Measurements from ENCODE around the gene AMBN.

Gene AMBN

GRCh38 chr4:70603856-70604255 lies 11.8 kb downstream of the AMBN start:
- TF ChIP-seq CTCF (IDR thresholded peaks at IDR 0.05; ENCODE audit: low read depth, low read length, poor library complexity, severe bottlenecking): no peak
- TF ChIP-seq EZH2phosphoT487 (IDR thresholded peaks at IDR 0.05; ENCODE audit: borderline replicate concordance, low read length): no peak
- no peaks in the 10 kb centered on the region for H4K20me1 ChIP-seq (ENCODE audit: control insufficient read depth, insufficient read depth, low read depth, low read length)
- H3K4me3 ChIP-seq (ENCODE audit: low read length): no peak overlapping the region
- no peak overlapping the region for H3K4me2 ChIP-seq (ENCODE audit: low read length)
- H3K9me2 ChIP-seq (replicated peaks; ENCODE audit: control insufficient read depth, low read length): no peaks in the 10 kb centered on the region
- H3K27ac ChIP-seq (ENCODE audit: low read depth, low read length): no peak overlapping the region
- H3K36me3 ChIP-seq (ENCODE audit: control insufficient read depth, low read length): no peaks in the 10 kb centered on the region
- no peaks in the 10 kb centered on the region for H3K79me2 ChIP-seq (ENCODE audit: control insufficient read depth, low read length)
- H3K9me3 ChIP-seq (ENCODE audit: control insufficient read depth, insufficient read depth, low read length): no peaks in the 10 kb centered on the region
- no peaks in the 10 kb centered on the region for H3K27me3 ChIP-seq (ENCODE audit: control insufficient read depth, low read length)
- 0 out of 2 replicates have a peak, but pooled peaks cover 2% of the 10 kb centered on the region for H3F3A ChIP-seq (ENCODE audit: control insufficient read depth, insufficient read depth)
- H3K4me1 ChIP-seq (ENCODE audit: control insufficient read depth, low read length): peaks cover 12% of the 10 kb centered on the region

- H3F3A ChIP-seq (ENCODE audit: control insufficient read depth, insufficient read depth): 0 out of 2 replicates have a peak, but pooled peaks cover 2% of the 10 kb centered on the region
- H3K9me3 ChIP-seq (ENCODE audit: control insufficient read depth, insufficient read depth, low read length): no peaks in the 10 kb centered on the region
- H3K36me3 ChIP-seq (ENCODE audit: control insufficient read depth, low read length): no peaks in the 10 kb centered on the region
- H3K4me2 ChIP-seq (ENCODE audit: low read length): no peak overlapping the region
- H3K4me1 ChIP-seq (ENCODE audit: control insufficient read depth, low read length): peaks cover 8% of the 10 kb centered on the region
- H3K27ac ChIP-seq (ENCODE audit: low read depth, low read length): no peak overlapping the region
- no peaks in the 10 kb centered on the region for H3K79me2 ChIP-seq (ENCODE audit: control insufficient read depth, low read length)
- no peaks in the 10 kb centered on the region for H4K20me1 ChIP-seq (ENCODE audit: control insufficient read depth, insufficient read depth, low read depth, low read length)
- H3K4me3 ChIP-seq (ENCODE audit: low read length): no peak overlapping the region
- no peaks in the 10 kb centered on the region for H3K27me3 ChIP-seq (ENCODE audit: control insufficient read depth, low read length)
- H3K9me2 ChIP-seq (replicated peaks; ENCODE audit: control insufficient read depth, low read length): no peaks in the 10 kb centered on the region
- TF ChIP-seq CTCF (IDR thresholded peaks at IDR 0.05; ENCODE audit: low read depth, low read length, poor library complexity, severe bottlenecking) (no peak), EZH2phosphoT487 (IDR thresholded peaks at IDR 0.05; ENCODE audit: borderline replicate concordance, low read length) (no peak)
Measured at GRCh38 chr4:70606459-70606858, 14.4 kb downstream of the AMBN start.

- H3K27me3 ChIP-seq (ENCODE audit: control insufficient read depth, low read length): no peaks in the 10 kb centered on the region
- no peak overlapping the region for H3K4me2 ChIP-seq (ENCODE audit: low read length)
- H3K36me3 ChIP-seq (ENCODE audit: control insufficient read depth, low read length): no peaks in the 10 kb centered on the region
- H3K9me3 ChIP-seq (ENCODE audit: control insufficient read depth, insufficient read depth, low read length): no peaks in the 10 kb centered on the region
- no peaks in the 10 kb centered on the region for H3K9me2 ChIP-seq (replicated peaks; ENCODE audit: control insufficient read depth, low read length)
- H3F3A ChIP-seq (ENCODE audit: control insufficient read depth, insufficient read depth): 0 out of 2 replicates have a peak, but pooled peaks cover 2% of the 10 kb centered on the region
- TF ChIP-seq CTCF (IDR thresholded peaks at IDR 0.05; ENCODE audit: low read depth, low read length, poor library complexity, severe bottlenecking) (no peak), EZH2phosphoT487 (IDR thresholded peaks at IDR 0.05; ENCODE audit: borderline replicate concordance, low read length) (no peak)
- no peak overlapping the region for H3K27ac ChIP-seq (ENCODE audit: low read depth, low read length)
- no peaks in the 10 kb centered on the region for H4K20me1 ChIP-seq (ENCODE audit: control insufficient read depth, insufficient read depth, low read depth, low read length)
- H3K79me2 ChIP-seq (ENCODE audit: control insufficient read depth, low read length): no peaks in the 10 kb centered on the region
- H3K4me1 ChIP-seq (ENCODE audit: control insufficient read depth, low read length): no peaks in the 10 kb centered on the region
- H3K4me3 ChIP-seq (ENCODE audit: low read length): no peak overlapping the region
Measured at GRCh38 chr4:70607334-70607853, 15.3 kb downstream of the AMBN start.

Data from DOHH2 (cell line).